Left lung (tissue), 10 donors: Measurements from ENCODE around the gene MGAT4B. TPM values are rescaled to one million over a fixed set of nuclear protein-coding genes. Genes with fewer than 3 reads are reported as not detected.

ENCODE experiments used
- ATAC-seq: fragments of 200-7000 bp; cut with Tn5 transposase; one replicate; pipeline ENCODE4 v1.9.1; 2020; ENCODE audit warnings: moderate library complexity
- DNase-seq, 4 donors: peaks; one replicate each; pipeline ENCODE4 v3.0.0-alpha.2; 2013 to 2020
- H3K27ac ChIP-seq, 2 donors: fragments of 200-600 bp; sonication (generic) in 1 of 2; one replicate each; pipeline versions ENCODE4 v1.5.0 to v1.8.0; 2020 to 2021
- H3K27me3 ChIP-seq, 2 donors: fragments of 200-600 bp; sonication (generic) in 1 of 2; one replicate each; pipeline versions ENCODE4 v1.5.0 to v1.8.0; 2020 to 2021
- H3K36me3 ChIP-seq, 2 donors: fragments of 200-600 bp; sonication (generic) in 1 of 2; one replicate each; pipeline versions ENCODE4 v1.5.0 to v1.8.0; 2020 to 2021
- H3K4me1 ChIP-seq, 2 donors: fragments of 200-600 bp; one replicate each; pipeline ENCODE4 v1.8.0; 2021
- H3K4me3 ChIP-seq, 2 donors: fragments of 200-600 bp; sonication (generic) in 1 of 2; one replicate each; pipeline versions ENCODE4 v1.5.0 to v1.8.0; 2020 to 2021; ENCODE audit warnings: mild to moderate bottlenecking in 1 of 2
- H3K9me3 ChIP-seq, 2 donors: fragments of 200-600 bp; sonication (generic) in 1 of 2; one replicate each; pipeline versions ENCODE4 v1.5.0 to v1.8.0; 2020 to 2021
- CTCF ChIP-seq, 2 donors: fragments of 200-600 bp; sonication (generic) in 1 of 2; IDR thresholded peaks; one replicate each; pipeline versions ENCODE4 v1.5.0 to v1.8.0; 2021; ENCODE audit warnings: antibody characterized with exemption in 2 of 2
- intact Hi-C, 2 donors: fragments of 100-400 bp; cut with DNase I; formaldehyde crosslinking; loops; one replicate each; pipeline versions ENCODE4 v1.11.2 to v1.14.2; 2022
- polyA plus RNA-seq, 6 donors: library from polyadenylated mRNA; unstranded; fragments of 120-200 nt; gene quantifications; one replicate each; pipeline ENCODE4 v1.2.1, GENCODE V29; 2013; ENCODE audit not compliant: insufficient read length in 6 of 6
- total RNA-seq, 2 donors: library from RNA; stranded (reverse); fragmentation: NEBNext Ultra II Directional; extraction: Animal tissue kit (Norgen Biotek cat#: 25700); gene quantifications; one replicate each; pipeline ENCODE4 v1.2.1, GENCODE V29; 2021
- donor health status: DM: no; HTN: yes; CAD: no.
- donor health status: DM: no; HTN: no; CAD: no.

Gene MGAT4B
- total and polyA plus RNA-seq, 8 donors, result 90.5 to 191 (median 108) TPM

DNA sequence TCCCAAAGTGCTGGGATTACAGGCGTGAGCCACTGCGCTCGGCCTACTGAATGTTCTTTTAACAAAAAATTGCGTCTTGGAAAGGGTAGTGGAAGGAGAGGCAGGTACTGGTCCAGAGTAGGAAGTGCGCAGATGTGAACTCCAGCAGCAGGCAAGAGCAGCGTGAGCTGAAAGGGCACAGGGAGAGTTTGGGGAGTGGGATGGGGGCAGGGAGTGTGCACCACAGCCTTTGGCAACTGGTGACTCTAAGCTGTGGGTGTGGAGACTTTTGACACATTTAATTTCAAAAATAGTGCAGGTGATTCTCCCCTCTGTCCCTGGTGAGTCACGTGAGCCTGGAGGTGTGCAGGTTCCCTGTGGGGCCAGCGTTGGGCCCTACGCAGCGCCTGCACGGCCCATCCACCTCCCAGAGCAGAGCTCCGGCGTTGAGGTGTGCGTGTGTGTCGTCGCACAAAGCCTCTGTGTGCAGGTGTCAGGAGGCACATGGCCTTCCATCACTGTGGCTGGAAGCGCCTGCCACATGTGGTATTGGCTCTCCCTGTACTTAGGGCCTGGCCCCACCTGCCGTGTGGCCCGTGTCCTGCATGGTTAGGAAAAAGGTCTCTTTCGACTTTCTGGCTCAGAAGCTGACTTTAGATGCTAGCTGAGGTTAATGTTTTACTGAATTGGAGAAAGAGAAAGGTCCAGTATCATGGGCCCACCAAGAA is 25.5 kb upstream of the MGAT4B start:
- H3K27ac ChIP-seq, result no peak overlapping the region
- H3K27me3 ChIP-seq, result no peaks in the 10 kb centered on the region
- peaks cover 0 to 21% of the 10 kb centered on the region in 2 donors for H3K4me1 ChIP-seq
- no peak overlapping the region for H3K4me3 ChIP-seq
- H3K36me3 ChIP-seq, result peaks cover 12 to 97% of the 10 kb centered on the region in 2 donors
- no peaks in the 10 kb centered on the region for H3K9me3 ChIP-seq
- no peak for ATAC-seq
- intact Hi-C loops, result no loop called here
- peak in 1 of 4 donors; percentile 58 for DNase-seq
- no peak for TF ChIP-seq CTCF (IDR thresholded peaks at IDR 0.05)

DNA sequence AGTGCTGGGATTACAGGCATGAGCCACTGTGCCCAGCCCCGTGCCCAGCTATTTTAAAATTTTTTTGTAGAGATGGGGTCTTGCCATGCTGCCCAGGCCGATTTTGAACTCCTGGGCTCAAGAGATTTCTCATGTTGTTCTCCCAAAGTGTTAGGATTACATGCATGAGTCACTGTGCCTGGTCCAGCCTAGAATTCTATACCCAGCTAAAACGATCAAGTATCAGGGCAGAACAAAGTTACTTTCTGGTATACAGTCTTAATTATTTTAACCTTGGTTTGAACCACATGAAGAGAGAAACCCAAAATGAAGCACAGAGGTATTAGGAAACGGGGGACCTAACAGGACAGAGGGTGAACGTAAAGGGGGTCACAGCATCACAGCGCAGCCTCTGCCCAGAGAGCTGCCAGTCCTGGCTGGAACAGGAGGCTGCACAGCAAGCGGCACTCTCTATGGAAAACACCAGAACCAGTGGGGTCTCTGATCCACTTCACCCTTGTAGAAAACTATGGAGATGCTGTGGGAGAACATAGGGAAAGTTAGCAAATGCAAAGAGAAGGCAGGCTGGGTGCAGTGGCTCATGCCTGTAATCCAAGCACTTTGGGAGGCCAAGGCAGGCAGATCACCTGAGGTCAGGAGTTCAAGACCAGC is 24.3 kb upstream of the MGAT4B start:
- Histone ChIP-seq H3K4me1 (peaks cover 0 to 23% of the 10 kb centered on the region in 2 donors), H3K9me3 (no peaks in the 10 kb centered on the region), H3K27ac (no peak overlapping the region), H3K4me3 (no peak overlapping the region), H3K27me3 (no peaks in the 10 kb centered on the region), H3K36me3 (peaks cover 12 to 97% of the 10 kb centered on the region in 2 donors)
- intact Hi-C loops, result no loop called here
- DNase-seq (peak in 1 of 4 donors; percentile 36), ATAC-seq (no peak)
- no peak for TF ChIP-seq CTCF (IDR thresholded peaks at IDR 0.05)

DNA sequence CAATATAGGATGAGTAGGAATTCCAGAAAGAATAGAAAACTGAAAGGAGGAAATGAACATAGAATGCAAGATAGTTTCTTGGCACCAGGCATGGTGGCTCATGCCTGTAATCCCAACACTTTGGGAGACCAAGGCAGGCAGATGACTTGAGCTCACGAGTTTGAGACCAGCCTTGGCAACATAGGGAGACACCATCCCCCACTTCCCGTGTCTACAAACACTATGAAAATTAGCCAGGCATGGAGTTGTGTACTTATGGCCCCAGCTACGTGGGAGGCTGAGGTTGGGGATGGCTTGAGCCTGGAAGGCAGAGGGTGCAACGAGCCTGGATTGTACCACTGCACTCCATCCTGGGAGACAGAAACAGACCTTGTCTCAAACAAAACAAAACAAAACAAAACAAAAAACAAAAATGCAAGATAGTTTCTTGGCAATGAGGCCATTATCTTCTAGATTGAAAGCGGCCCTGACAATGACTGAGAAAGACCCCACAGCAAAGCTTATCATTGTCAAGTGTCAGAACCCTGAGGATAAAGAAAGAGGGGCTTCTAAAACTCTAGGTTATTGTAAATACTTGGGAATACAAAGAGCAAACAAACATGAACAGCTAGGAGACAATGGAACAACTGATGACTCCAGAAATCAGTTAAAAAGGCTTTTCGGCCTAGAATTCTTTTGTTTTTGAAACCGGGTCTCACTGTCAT is 23.2 kb upstream of the MGAT4B start:
- no peaks in the 10 kb centered on the region for H3K9me3 ChIP-seq
- peaks cover 0 to 33% of the 10 kb centered on the region in 2 donors for H3K4me1 ChIP-seq
- TF ChIP-seq CTCF (IDR thresholded peaks at IDR 0.05), result no peak
- H3K36me3 ChIP-seq, result peaks cover 12 to 97% of the 10 kb centered on the region in 2 donors
- DNase-seq (peak in 1 of 4 donors; percentile 5), ATAC-seq (no peak)
- intact Hi-C loops, result no loop called here
- H3K4me3 ChIP-seq, result no peak overlapping the region
- peak overlapping the region in 1 of 2 donors; percentile 45 for H3K27ac ChIP-seq
- H3K27me3 ChIP-seq, result no peaks in the 10 kb centered on the region

GRCh38 chr5:179828756-179829421 is 22.2 kb upstream of the MGAT4B start:
- Histone ChIP-seq H3K9me3 (no peaks in the 10 kb centered on the region), H3K4me1 (peaks cover 3 to 43% of the 10 kb centered on the region in 2 donors), H3K27me3 (no peaks in the 10 kb centered on the region), H3K27ac (peak overlapping the region in 1 of 2 donors; percentile 45), H3K4me3 (no peak overlapping the region), H3K36me3 (peaks cover 15 to 100% of the 10 kb centered on the region in 2 donors)
- TF ChIP-seq CTCF (IDR thresholded peaks at IDR 0.05), result no peak
- ATAC-seq (no peak), DNase-seq (peak in 1 of 4 donors; percentile 38)
- intact Hi-C loops, result no loop called here
